Measurements from ENCODE around the gene REXO2. TPM values are rescaled to one million over a fixed set of nuclear protein-coding genes. Genes with fewer than 3 reads are reported as not detected.
A peak's percentile ranks its signal among the peaks of the same experiment; 100 is the strongest.

Gene REXO2
- total RNA-seq, 1 experiment from 2014 or later, result 126 TPM

DNA sequence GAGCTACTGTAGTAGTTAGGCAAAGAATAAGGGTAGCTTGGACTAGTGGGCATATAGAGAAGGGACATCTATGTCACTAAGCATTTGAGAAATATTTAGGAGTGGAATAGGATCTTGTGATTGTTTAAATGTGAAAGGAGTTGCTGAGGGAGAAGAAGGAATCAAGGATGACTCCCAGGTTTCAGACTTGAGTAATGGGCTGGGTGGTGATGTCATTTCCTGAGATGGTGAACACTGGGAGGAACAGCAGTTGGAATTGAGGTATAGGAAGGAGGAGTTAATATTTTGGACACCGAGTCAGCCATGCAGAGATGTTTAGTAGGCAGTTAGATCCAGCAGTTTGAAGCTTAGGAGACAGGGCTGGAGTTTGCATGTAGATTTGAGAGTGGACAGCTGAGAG, 40.1 kb downstream of the REXO2 start:
- POLR2A ChIA-PET, result interaction anchor here (0.6 kb wide), 1 partner anchor 181 kb away, joined by 3 read pairs; no protein-coding TSS in a partner anchor
- Mint-ChIP-seq H3K4me3 (ENCODE audit: unreplicated experiment) (no peak overlapping the region), H3K27ac (ENCODE audit: low read depth, unreplicated experiment) (no peak overlapping the region), H3K27me3 (ENCODE audit: insufficient read depth, unreplicated experiment) (no peaks in the 10 kb centered on the region), H3K9me3 (ENCODE audit: unreplicated experiment) (no peaks in the 10 kb centered on the region), H3K4me1 (ENCODE audit: insufficient read depth, unreplicated experiment) (peaks cover 12% of the 10 kb centered on the region), H3K36me3 (ENCODE audit: insufficient read depth, unreplicated experiment) (no peaks in the 10 kb centered on the region)
- TF ChIP-seq, protein P1, sequence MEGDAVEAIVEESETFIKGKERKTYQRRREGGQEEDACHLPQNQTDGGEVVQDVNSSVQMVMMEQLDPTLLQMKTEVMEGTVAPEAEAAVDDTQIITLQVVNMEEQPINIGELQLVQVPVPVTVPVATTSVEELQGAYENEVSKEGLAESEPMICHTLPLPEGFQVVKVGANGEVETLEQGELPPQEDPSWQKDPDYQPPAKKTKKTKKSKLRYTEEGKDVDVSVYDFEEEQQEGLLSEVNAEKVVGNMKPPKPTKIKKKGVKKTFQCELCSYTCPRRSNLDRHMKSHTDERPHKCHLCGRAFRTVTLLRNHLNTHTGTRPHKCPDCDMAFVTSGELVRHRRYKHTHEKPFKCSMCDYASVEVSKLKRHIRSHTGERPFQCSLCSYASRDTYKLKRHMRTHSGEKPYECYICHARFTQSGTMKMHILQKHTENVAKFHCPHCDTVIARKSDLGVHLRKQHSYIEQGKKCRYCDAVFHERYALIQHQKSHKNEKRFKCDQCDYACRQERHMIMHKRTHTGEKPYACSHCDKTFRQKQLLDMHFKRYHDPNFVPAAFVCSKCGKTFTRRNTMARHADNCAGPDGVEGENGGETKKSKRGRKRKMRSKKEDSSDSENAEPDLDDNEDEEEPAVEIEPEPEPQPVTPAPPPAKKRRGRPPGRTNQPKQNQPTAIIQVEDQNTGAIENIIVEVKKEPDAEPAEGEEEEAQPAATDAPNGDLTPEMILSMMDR (IDR thresholded peaks at IDR 0.05; ENCODE audit: unreplicated experiment), result no peak
- CTCF ChIA-PET, result interaction anchor here (0.8 kb wide), 1 partner anchor 17 kb away, joined by 3 read pairs; no protein-coding TSS in a partner anchor
- peak; percentile 8 for DNase-seq (ENCODE audit: unreplicated experiment)
- BruUV-seq (replicated peaks), result no TSS peak
- intact Hi-C loops (cut with micrococcal nuclease), result loop anchor here (2.0 kb wide), 1 partner anchor 139 kb away; no protein-coding TSS in a partner anchor

DNA sequence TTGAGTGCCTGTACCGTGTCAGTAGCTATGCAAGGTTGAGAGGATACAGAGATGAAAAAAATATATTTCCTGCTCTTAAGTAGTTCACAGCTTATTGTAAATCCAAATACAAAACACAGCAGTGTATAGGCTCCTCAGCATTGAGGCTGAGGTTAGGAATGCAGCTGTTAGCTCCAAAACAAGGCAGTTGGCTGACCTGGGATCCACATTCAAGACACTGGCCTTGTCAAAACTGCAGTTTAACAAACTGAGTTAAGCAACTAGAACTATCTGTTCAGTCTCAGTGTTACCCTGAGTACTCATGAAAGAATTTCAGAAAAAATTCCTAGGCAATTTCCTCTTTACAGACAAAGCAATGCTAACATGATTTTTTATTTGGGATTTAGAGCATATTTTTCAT, 42.8 kb downstream of the REXO2 start:
- no peaks in the 10 kb centered on the region for H3K36me3 Mint-ChIP-seq (ENCODE audit: insufficient read depth, unreplicated experiment)
- no peaks in the 10 kb centered on the region for H3K9me3 Mint-ChIP-seq (ENCODE audit: unreplicated experiment)
- CTCF ChIA-PET, result no interaction called here
- H3K4me1 Mint-ChIP-seq (ENCODE audit: insufficient read depth, unreplicated experiment), result peaks cover 12% of the 10 kb centered on the region
- BruUV-seq (replicated peaks), result no TSS peak
- POLR2A ChIA-PET, result no interaction called here
- DNase-seq (ENCODE audit: unreplicated experiment), result no peak
- no peak overlapping the region for H3K4me3 Mint-ChIP-seq (ENCODE audit: unreplicated experiment)
- TF ChIP-seq, protein P1 (IDR thresholded peaks at IDR 0.05; ENCODE audit: unreplicated experiment), result no peak
- no peaks in the 10 kb centered on the region for H3K27me3 Mint-ChIP-seq (ENCODE audit: insufficient read depth, unreplicated experiment)
- no peak overlapping the region for H3K27ac Mint-ChIP-seq (ENCODE audit: low read depth, unreplicated experiment)
- intact Hi-C loops (cut with micrococcal nuclease), result no loop called here

DNA sequence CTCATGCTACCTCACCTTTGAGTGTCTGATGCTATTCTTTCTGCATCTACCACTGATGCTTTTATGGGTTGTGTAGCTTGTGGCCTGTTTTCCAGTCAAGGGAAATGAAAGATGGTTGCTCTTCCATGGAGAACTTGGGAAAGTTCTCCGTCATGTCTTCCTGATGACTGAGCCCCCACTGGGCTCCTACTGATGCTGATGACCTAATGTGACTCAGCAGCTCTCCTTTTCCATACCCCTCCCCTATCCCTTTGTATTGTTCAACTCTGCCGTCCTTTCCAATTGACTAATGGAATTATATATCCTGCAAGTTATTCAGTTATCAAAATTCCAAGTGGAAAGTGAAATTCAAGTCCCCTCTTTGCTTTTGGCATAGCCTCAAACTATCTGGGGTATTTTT, 44.7 kb downstream of the REXO2 start:
- H3K4me3 Mint-ChIP-seq (ENCODE audit: unreplicated experiment), result no peak overlapping the region
- H3K9me3 Mint-ChIP-seq (ENCODE audit: unreplicated experiment), result no peaks in the 10 kb centered on the region
- H3K4me1 Mint-ChIP-seq (ENCODE audit: insufficient read depth, unreplicated experiment), result peaks cover 7% of the 10 kb centered on the region
- no peak for DNase-seq (ENCODE audit: unreplicated experiment)
- H3K27ac Mint-ChIP-seq (ENCODE audit: low read depth, unreplicated experiment), result no peak overlapping the region
- POLR2A ChIA-PET, result no interaction called here
- intact Hi-C loops (cut with micrococcal nuclease), result no loop called here
- CTCF ChIA-PET, result interaction anchor here (1.2 kb wide), 1 partner anchor 143 kb away, joined by 3 read pairs; no protein-coding TSS in a partner anchor
- peaks cover 7% of the 10 kb centered on the region for H3K36me3 Mint-ChIP-seq (ENCODE audit: insufficient read depth, unreplicated experiment)
- no peaks in the 10 kb centered on the region for H3K27me3 Mint-ChIP-seq (ENCODE audit: insufficient read depth, unreplicated experiment)
- TF ChIP-seq, protein P1 (IDR thresholded peaks at IDR 0.05; ENCODE audit: unreplicated experiment), result no peak
- BruUV-seq (replicated peaks), result no TSS peak

DNA sequence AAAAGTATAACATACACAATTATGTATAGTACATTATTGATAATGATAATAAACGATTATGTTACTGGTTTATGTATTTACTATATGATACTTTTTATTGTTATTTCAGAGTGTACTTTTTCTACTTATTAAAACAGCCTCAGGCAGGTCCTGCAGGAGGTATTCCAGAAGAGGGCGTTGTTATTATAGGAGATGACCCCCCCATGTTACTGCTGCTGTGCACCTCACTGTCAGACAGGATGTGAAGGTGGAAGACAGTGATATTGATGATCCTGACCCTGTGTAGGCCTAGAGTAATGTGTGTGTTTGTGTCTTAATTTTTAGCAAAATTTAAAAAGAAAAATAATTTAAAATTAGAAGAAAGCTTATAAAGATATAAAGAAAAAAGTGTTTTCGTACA, 57.6 kb downstream of the REXO2 start:
- POLR2A ChIA-PET, result no interaction called here
- H3K36me3 Mint-ChIP-seq (ENCODE audit: insufficient read depth, unreplicated experiment), result no peaks in the 10 kb centered on the region
- no TSS peak for BruUV-seq (replicated peaks)
- H3K27me3 Mint-ChIP-seq (ENCODE audit: insufficient read depth, unreplicated experiment), result no peaks in the 10 kb centered on the region
- intact Hi-C loops (cut with micrococcal nuclease), result no loop called here
- no peak overlapping the region for H3K4me3 Mint-ChIP-seq (ENCODE audit: unreplicated experiment)
- no peaks in the 10 kb centered on the region for H3K4me1 Mint-ChIP-seq (ENCODE audit: insufficient read depth, unreplicated experiment)
- CTCF ChIA-PET, result interaction anchor here (1.1 kb wide), 1 partner anchor 17 kb away, joined by 3 read pairs; no protein-coding TSS in a partner anchor
- H3K27ac Mint-ChIP-seq (ENCODE audit: low read depth, unreplicated experiment), result no peak overlapping the region
- no peaks in the 10 kb centered on the region for H3K9me3 Mint-ChIP-seq (ENCODE audit: unreplicated experiment)
- TF ChIP-seq, protein P1 (IDR thresholded peaks at IDR 0.05; ENCODE audit: unreplicated experiment), result no peak
- DNase-seq (ENCODE audit: unreplicated experiment), result no peak

All from MCF 10A (cell line).